ENCODE measurements around the gene SYT10. TPM values are rescaled to one million over a fixed set of nuclear protein-coding genes. Genes with fewer than 3 reads are reported as not detected.
"Not testable (repeated sequence)": the region's sequence is repeated elsewhere in the genome, so short reads cannot be mapped to it uniquely, and the experiment has no call there.

SYT10 gene
- total RNA-seq, 1 donor from 2014 or later: 2.2 TPM

GRCh38 chr12:33429468-33429867, 10.2 kb downstream of the SYT10 start:
- no peaks in the 10 kb centered on the region for H3K4me1 ChIP-seq
- no peak for DNase-seq (ENCODE audit: extremely low spot score in 2 of 2)
- H3K36me3 ChIP-seq: no peaks in the 10 kb centered on the region
- no peak overlapping the region for H3K27ac ChIP-seq
- no peak overlapping the region for H3K4me3 ChIP-seq
- intact Hi-C loops (cut with DNase I): no loop called here
- no peaks in the 10 kb centered on the region for H3K9me3 ChIP-seq
- no peaks in the 10 kb centered on the region for H3K27me3 ChIP-seq
- TF ChIP-seq POLR2A (IDR thresholded peaks at IDR 0.05) (no peak), CTCF (IDR thresholded peaks at IDR 0.05) (no peak), POLR2AphosphoS5 (IDR thresholded peaks at IDR 0.05; ENCODE audit: insufficient read depth in 1 of 2, low read depth in 1 of 2) (no peak)

- Histone ChIP-seq H3K36me3 (no peaks in the 10 kb centered on the region), H3K9me3 (no peaks in the 10 kb centered on the region), H3K4me3 (no peak overlapping the region), H3K4me1 (no peaks in the 10 kb centered on the region), H3K27ac (no peak overlapping the region), H3K27me3 (no peaks in the 10 kb centered on the region)
- TF ChIP-seq POLR2A (IDR thresholded peaks at IDR 0.05) (no peak), POLR2AphosphoS5 (IDR thresholded peaks at IDR 0.05; ENCODE audit: insufficient read depth in 1 of 2, low read depth in 1 of 2) (no peak), CTCF (IDR thresholded peaks at IDR 0.05) (no peak)
- DNase-seq (ENCODE audit: extremely low spot score in 2 of 2): no peak
- intact Hi-C loops (cut with DNase I): no loop called here
Measured at GRCh38 chr12:33427071-33427470, 12.5 kb downstream of the SYT10 start.

- Histone ChIP-seq H3K36me3 (no peaks in the 10 kb centered on the region), H3K27me3 (no peaks in the 10 kb centered on the region), H3K4me1 (no peaks in the 10 kb centered on the region), H3K4me3 (no peak overlapping the region), H3K27ac (no peak overlapping the region), H3K9me3 (no peaks in the 10 kb centered on the region)
- TF ChIP-seq CTCF (IDR thresholded peaks at IDR 0.05) (no peak), POLR2AphosphoS5 (IDR thresholded peaks at IDR 0.05; ENCODE audit: insufficient read depth in 1 of 2, low read depth in 1 of 2) (no peak), POLR2A (IDR thresholded peaks at IDR 0.05) (no peak)
- no peak for DNase-seq (ENCODE audit: extremely low spot score in 2 of 2)
- intact Hi-C loops (cut with DNase I): no loop called here
Measured at GRCh38 chr12:33423706-33424105, 15.9 kb downstream of the SYT10 start.

GRCh38 chr12:33412410-33412809, 27.2 kb downstream of the SYT10 start:
- H3K9me3 ChIP-seq; H3K36me3 ChIP-seq; H3K4me1 ChIP-seq; intact Hi-C loops (cut with DNase I); DNase-seq (ENCODE audit: extremely low spot score in 2 of 2); H3K27ac ChIP-seq; H3K27me3 ChIP-seq; H3K4me3 ChIP-seq: not testable (repeated sequence)

GRCh38 chr12:33383503-33383902, 56.1 kb downstream of the SYT10 start:
- intact Hi-C loops (cut with DNase I): no loop called here
- no peak overlapping the region for H3K4me3 ChIP-seq
- no peaks in the 10 kb centered on the region for H3K36me3 ChIP-seq
- DNase-seq (ENCODE audit: extremely low spot score in 2 of 2): no peak
- no peak overlapping the region for H3K27ac ChIP-seq
- TF ChIP-seq POLR2A (IDR thresholded peaks at IDR 0.05): no peak
- TF ChIP-seq CTCF (IDR thresholded peaks at IDR 0.05): no peak
- no peak for TF ChIP-seq POLR2AphosphoS5 (IDR thresholded peaks at IDR 0.05; ENCODE audit: insufficient read depth in 1 of 2, low read depth in 1 of 2)
- H3K27me3 ChIP-seq: no peaks in the 10 kb centered on the region
- no peaks in the 10 kb centered on the region for H3K4me1 ChIP-seq
- no peaks in the 10 kb centered on the region for H3K9me3 ChIP-seq

- no peak for TF ChIP-seq POLR2AphosphoS5 (IDR thresholded peaks at IDR 0.05; ENCODE audit: insufficient read depth in 1 of 2, low read depth in 1 of 2)
- TF ChIP-seq POLR2A (IDR thresholded peaks at IDR 0.05): no peak
- no peak for TF ChIP-seq CTCF (IDR thresholded peaks at IDR 0.05)
- DNase-seq (ENCODE audit: extremely low spot score in 2 of 2): no peak
- Histone ChIP-seq H3K4me3 (no peak overlapping the region), H3K27ac (no peak overlapping the region), H3K36me3 (no peaks in the 10 kb centered on the region), H3K27me3 (no peaks in the 10 kb centered on the region), H3K9me3 (no peaks in the 10 kb centered on the region), H3K4me1 (no peaks in the 10 kb centered on the region)
- intact Hi-C loops (cut with DNase I): no loop called here
Measured at GRCh38 chr12:33376153-33376552, 63.5 kb downstream of the SYT10 start.
